ENCODE measurements around the gene AP3S1.
"Not testable (repeated sequence)": the region's sequence is repeated elsewhere in the genome, so short reads cannot be mapped to it uniquely, and the experiment has no call there.

The AP3S1 gene

GRCh38 chr5:115875447-115875846, 33.7 kb downstream of the AP3S1 start:
- no peak for DNase-seq

DNA sequence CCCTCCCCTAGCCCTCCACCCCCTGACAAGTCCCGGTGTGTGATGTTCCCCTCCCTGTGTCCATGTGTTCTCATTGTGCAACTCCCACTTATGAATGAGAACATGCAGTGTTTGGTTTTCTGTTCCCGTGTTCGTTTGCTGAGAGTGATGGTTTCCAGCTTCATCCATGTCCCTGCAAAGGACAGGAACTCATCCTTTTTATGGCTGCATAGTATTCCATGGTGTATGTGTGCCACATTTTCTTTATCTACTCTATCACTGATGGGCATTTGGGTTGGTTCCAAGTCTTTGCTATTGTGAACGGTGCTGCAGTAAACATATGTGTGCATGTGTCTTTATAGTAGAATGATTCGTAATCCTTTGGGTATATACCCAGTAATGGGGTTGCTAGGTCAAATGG, 35.6 kb downstream of the AP3S1 start:
- DNase-seq, result not testable (repeated sequence)

GRCh38 chr5:115882434-115882833, 40.7 kb downstream of the AP3S1 start:
- not testable (repeated sequence) for DNase-seq

DNA sequence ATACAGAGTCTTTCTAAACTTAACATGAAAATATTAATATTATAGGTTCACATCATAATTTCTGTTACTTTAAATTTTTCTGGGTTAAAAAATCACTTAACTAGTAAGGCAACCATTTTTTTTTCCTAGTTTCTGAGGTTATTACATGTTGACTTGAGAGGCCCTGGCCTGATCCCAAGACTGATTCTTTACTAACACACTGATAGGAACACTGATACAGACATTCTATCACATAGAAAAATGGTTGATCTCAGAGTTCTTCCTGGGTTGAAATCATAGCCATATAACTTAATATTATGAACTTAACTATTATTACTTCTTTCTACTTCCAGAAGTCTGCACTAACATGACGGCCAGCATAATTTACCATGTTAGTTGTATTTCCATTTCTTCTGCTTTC, 43.0 kb downstream of the AP3S1 start:
- no peak for DNase-seq

DNA sequence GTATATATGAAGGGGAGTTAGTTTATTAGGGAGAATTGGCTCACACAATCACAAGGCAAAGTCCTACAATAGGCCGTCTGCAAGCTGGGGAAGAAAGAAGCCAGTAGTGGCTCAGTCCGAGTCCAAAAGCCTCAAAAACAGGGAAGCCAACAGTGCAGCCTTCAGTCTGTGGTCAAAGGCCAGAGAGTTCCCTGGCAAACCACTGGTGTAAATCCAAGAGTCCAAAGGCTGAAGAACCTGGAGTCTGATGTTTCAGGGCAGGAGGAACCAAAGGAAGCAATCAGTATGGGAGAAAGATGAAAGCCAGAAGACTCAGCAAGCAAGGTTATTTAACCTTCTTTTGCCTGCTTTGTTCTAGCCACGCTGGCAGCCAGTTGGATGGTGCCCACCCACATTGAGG, 43.5 kb downstream of the AP3S1 start:
- not testable (repeated sequence) for DNase-seq

- no peak for DNase-seq
Observed at GRCh38 chr5:115888027-115888426, 46.3 kb downstream of the AP3S1 start.

DNA sequence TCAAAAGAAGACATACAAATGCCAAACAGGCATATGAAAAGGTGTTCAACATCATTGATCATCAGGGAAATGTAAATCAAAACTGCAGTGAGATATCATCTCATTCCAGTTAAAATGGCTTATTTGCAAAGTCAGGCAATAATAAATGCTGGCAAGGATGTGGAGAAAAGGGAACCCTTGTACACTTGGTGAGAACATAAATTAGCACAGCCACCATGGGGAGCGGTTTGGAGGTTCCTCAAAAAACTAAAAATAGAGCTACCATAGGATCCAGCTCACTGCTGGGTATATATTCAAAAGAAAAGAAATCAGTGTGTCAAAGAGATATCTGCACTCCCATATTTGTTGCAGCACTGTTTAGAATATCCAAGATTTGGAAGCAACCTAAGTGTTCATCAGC, 50.3 kb downstream of the AP3S1 start:
- no peak for DNase-seq

DNA sequence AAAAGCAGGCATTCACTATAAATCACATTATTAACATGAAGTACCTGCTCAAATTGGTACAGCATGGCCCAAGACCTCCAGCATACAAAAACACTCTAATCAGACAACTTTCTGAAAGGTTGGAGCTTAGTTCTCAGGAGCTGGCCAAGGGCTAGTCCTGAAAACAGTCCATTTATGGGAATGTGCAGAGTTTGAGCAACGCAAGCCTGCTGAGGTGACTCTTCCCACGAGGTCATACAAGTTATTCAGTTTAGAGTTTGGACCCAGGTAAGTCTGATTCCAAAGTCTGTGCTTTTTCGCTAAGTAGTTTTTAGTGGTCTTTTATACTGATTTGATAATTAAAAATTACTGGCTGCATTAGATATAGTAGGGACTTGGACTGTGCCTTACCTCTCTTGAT, 52.6 kb downstream of the AP3S1 start:
- no peak for DNase-seq

DNA sequence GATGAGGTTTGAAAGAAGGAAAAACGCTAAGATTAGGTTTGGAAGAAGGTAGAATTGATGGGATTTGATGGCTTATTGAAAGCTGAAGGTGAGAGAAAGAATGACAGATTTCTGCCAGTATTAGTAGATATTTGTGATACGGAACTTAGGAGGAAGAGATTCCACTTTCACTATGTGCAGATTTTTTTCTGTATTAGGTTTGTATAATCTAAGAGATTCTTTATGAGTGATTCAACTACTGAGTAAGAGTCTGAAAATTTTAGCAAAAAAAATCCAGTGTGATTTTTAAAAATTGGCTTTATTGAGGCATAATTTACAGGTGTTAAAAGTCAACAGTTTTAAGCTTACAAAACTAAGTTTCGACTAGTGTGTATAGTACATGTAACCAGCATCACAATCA, 54.1 kb downstream of the AP3S1 start:
- no peak for DNase-seq

- DNase-seq, result no peak
Observed at GRCh38 chr5:115898656-115899055, 56.9 kb downstream of the AP3S1 start.

GRCh38 chr5:115907177-115907576, 65.4 kb downstream of the AP3S1 start:
- no peak for DNase-seq

DNA sequence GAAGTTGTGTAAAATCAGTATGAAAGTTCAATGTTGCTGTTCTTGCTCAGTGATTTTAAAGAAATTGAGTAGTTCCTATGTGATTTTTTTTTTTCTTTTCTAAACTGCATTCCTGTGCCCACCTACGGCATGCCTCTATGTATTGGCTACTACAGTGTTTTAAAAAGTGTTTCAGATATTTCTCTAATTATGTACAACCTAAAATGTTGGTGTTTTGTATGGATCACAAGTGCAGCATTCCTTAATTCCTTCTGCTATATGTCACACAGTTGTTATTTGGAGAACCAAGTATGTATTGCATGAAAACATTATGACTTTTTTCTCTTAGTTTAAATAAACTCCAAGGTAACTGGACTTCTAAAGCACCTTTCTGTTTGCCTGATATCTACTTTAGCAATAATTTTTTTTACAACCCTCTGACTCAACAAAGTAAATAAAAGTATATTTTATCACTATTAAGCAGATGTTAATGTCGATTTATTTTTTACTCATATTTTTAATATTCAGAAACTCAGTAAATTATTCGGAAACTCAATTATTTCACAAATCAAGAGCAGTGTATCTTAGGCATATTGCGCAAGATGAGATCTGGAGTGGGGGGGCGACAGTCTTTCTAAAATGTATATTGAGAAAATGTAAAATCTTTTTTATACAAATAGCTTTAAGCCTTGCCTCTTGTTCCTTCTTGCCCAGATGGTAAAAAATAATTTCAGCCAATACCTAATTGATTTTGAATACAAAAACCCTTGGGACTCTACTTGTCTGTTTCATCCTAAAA, 72.1 kb downstream of the AP3S1 start:
- DNase-seq, result not testable (repeated sequence)

DNA sequence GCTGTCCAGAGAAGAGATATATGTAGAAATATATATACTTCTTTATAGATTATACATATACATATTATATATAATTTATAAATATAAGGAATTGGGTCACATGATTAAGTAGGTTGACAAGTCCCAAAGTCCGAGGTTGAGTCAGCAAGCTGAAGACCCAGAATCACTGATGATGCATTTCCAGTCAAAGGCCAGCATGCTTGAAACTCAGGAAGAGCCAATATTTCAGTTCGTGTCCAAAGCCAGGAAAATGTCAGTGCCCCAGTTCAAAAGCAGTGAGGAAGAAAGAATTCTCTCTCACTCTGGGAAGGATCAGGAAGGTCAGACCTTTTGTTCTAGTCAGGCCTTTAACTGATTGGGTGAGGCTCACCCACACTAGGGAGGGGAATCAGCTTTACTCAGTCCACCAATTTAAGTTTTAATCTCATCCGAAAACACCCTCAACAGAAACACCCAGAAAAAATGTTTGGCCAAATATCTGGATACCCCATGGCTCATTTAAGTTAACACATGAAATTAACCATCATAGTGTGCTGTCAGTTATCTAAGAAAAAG, 78.5 kb downstream of the AP3S1 start:
- no peak for DNase-seq

DNA sequence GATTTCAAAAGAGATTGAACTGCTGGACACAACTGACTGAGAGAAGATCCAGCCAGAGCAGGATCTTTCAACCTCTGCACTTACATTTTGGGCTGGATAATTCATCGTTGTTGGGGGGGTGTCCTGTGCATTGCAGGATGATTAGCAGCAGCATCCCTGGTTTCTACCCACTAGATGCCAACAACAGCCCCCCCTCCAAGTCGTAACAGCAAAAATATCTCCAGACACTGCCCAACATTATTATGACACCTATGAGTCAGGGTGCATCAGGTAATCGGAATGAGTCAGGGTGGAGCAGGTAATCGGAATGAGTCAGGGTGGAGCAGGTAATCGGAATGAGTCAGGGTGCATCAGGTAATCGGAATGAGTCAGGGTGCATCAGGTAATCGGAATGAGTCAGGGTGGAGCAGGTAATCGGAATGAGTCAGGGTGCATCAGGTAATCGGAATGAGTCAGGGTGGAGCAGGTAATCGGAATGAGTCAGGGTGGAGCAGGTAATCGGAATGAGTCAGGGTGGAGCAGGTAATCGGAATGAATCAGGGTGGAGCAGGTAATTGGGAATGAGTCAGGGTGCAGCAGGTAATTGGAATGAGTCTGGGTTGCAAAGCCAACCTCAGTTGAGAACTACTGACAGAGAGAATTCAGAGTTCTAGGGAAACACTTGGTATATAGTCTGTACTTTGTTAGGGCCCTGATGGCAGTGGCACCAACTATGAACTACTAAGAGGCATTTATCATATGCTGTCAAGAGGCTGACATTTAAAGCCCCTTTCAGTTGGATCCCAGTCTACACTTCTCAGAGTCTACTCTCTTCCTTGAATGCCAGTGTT, 87.1 kb downstream of the AP3S1 start:
- DNase-seq, result not testable (repeated sequence)

DNA sequence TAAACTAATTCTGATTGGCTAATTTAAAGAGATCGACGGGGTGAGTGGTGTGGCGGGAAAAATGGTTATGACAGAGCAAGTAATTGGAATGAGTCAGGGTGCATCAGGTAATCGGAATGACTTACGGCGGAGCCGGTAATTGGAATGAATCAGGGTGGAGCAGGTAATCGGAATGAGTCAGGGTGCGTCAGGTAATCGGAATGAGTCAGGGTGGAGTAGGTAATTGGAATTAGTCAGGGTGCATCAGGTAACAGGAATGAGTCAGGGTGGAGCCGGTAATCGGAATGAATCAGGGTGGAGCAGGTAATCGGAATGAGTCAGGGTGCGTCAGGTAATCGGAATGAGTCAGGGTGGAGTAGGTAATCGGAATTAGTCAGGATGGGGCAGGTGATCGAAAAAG, 88.4 kb downstream of the AP3S1 start:
- DNase-seq, result not testable (repeated sequence)

- no peak for DNase-seq
Observed at GRCh38 chr5:115930630-115931337, 89.0 kb downstream of the AP3S1 start.

- DNase-seq, result no peak
Observed at GRCh38 chr5:115932991-115933390, 91.3 kb downstream of the AP3S1 start.

- no peak for DNase-seq
Observed at GRCh38 chr5:115934388-115934974, 92.7 kb downstream of the AP3S1 start.

GRCh38 chr5:115936031-115936430, 94.3 kb downstream of the AP3S1 start:
- no peak for DNase-seq

- no peak for DNase-seq
Observed at GRCh38 chr5:115939059-115939458, 97.3 kb downstream of the AP3S1 start.

- DNase-seq, result no peak
Observed at GRCh38 chr5:115940080-115940810, 98.5 kb downstream of the AP3S1 start.

GRCh38 chr5:115941051-115941675, 99.4 kb downstream of the AP3S1 start:
- DNase-seq, result no peak

All from NCI-H1417 treated with DMSO at 0.1 percent for 48 hours (cell line).